HepG2 (cell line): Measurements from ENCODE around the gene PTH2. TPM values are rescaled to one million over a fixed set of nuclear protein-coding genes. Genes with fewer than 3 reads are reported as not detected.

ENCODE experiments used
- ATAC-seq: fragments of 200-7000 bp; cut with Tn5 transposase; 3 replicates; pipeline ENCODE4 v1.9.1; 2020; ENCODE audit warnings: mild to moderate bottlenecking, moderate library complexity
- BruUV-seq: library from RNA; stranded (reverse); fragments of 400-500 nt; replicated peaks from 2 replicates; lab custom pipeline; 2021; lab: Mats Ljungman, UMichigan
- CTCF ChIA-PET: fragments of 300-600 bp; formaldehyde crosslinking; extraction: SDS; loops from one replicate; lab custom pipeline; 2021; ENCODE audit warnings: low total read pairs, inconsistent platforms, low intra/inter-chr PET ratio; lab: Yijun Ruan, JAX
- POLR2A ChIA-PET: fragments of 350-600 bp; sonication (Branson Sonifier 250); formaldehyde crosslinking; loops from one replicate; lab custom pipeline; 2020; ENCODE audit warnings: antibody characterized with exemption, inconsistent platforms; lab: Yijun Ruan, JAX
- DNase-seq: peaks from one replicate; pipeline ENCODE4 v3.0.0-alpha.2; 2015; ENCODE audit warnings: low spot score
- FAIRE-seq: peaks from 3 replicates; lab custom pipeline; 2011; peaks lifted over from hg19 to GRCh38; lab: Jason Lieb, UNC
- H2AFZ ChIP-seq: one replicate; pipeline ENCODE4 v1.6.1; 2011; ENCODE audit warnings: low read length, inconsistent platforms
- H3K27ac ChIP-seq: fragments of 300-600 bp; 3 replicates; pipeline ENCODE4 v1.8.0; 2011; ENCODE audit warnings: mixed run types, mild to moderate bottlenecking, mixed read lengths, low read length, inconsistent platforms; ENCODE audit not compliant: insufficient read depth; ENCODE audit errors: extremely low read length
- H3K27me3 ChIP-seq, 2 experiments: fragments of 200-600 bp in 1 of 2; 2 replicates in 1 of 2; 3 replicates in 1 of 2; pipeline versions ENCODE4 v1.6.0 to v1.8.0; 2011; ENCODE audit warnings: low read length in 2 of 2, mild to moderate bottlenecking in 2 of 2, moderate library complexity in 2 of 2, inconsistent platforms in 1 of 2; ENCODE audit not compliant: insufficient read depth in 2 of 2, control insufficient read depth in 1 of 2
- H3K36me3 ChIP-seq, 2 experiments: fragments of 200-600 bp in 1 of 2; replicated peaks in 1 of 2; 2 replicates in 1 of 2; 3 replicates in 1 of 2; pipeline versions ENCODE4 v1.5.1 to v1.8.0; 2011; ENCODE audit warnings: low read length in 2 of 2, inconsistent platforms in 1 of 2; ENCODE audit not compliant: insufficient read depth in 2 of 2, control insufficient read depth in 1 of 2
- H3K4me1 ChIP-seq: 2 replicates; pipeline ENCODE4 v1.5.1; 2012; ENCODE audit warnings: low read length, inconsistent platforms; ENCODE audit not compliant: insufficient read depth
- H3K4me2 ChIP-seq: 2 replicates; pipeline ENCODE4 v1.6.0; 2011; ENCODE audit warnings: low read depth, low read length, inconsistent platforms
- H3K4me3 ChIP-seq, 3 experiments: fragments of 200-600 bp in 1 of 3; sonication (generic), shearing (Covaris generic) in 1 of 3; replicated peaks in 1 of 3; 2 replicates each; pipeline ENCODE4 v1.5.1; 2011 to 2016; ENCODE audit warnings: low read length in 3 of 3, inconsistent platforms in 2 of 3, low read depth in 2 of 3, mild to moderate bottlenecking in 2 of 3, control low read depth in 1 of 3, mixed read lengths in 1 of 3; ENCODE audit not compliant: insufficient read depth in 1 of 3
- H3K79me2 ChIP-seq: one replicate; pipeline ENCODE4 v1.6.1; 2011; ENCODE audit warnings: low read length, inconsistent platforms; ENCODE audit not compliant: insufficient read depth
- H3K9ac ChIP-seq: 2 replicates; pipeline ENCODE4 v1.6.0; 2011; ENCODE audit warnings: mild to moderate bottlenecking, low read depth, low read length, inconsistent platforms; ENCODE audit not compliant: insufficient read depth
- H3K9me3 ChIP-seq: 2 replicates; pipeline ENCODE4 v1.5.1; 2012; ENCODE audit warnings: mild to moderate bottlenecking, low read length
- H4K20me1 ChIP-seq: 2 replicates; pipeline ENCODE4 v1.6.0; 2011; ENCODE audit warnings: inconsistent platforms, mild to moderate bottlenecking, low read length, moderate library complexity; ENCODE audit not compliant: insufficient read depth
- ATF7-NPFF ChIP-seq: sonication (generic); formaldehyde crosslinking; IDR thresholded peaks from 2 replicates; pipeline ENCODE4 v1.8.1; 2023; ENCODE audit warnings: mild to moderate bottlenecking, low read depth, missing genetic modification reagents, moderate library complexity
- ATRX ChIP-seq: sonication (generic); formaldehyde crosslinking; IDR thresholded peaks from 2 replicates; pipeline ENCODE4 v1.4.0; 2020; ENCODE audit warnings: missing genetic modification reagents, borderline replicate concordance
- CEBPB ChIP-seq: IDR thresholded peaks from 2 replicates; pipeline ENCODE4 v1.6.1; 2011; ENCODE audit warnings: low read depth, low read length, improper control_type of control experiment, borderline replicate concordance
- CEBPG ChIP-seq: IDR thresholded peaks from 2 replicates; pipeline ENCODE4 v1.6.1; 2016
- GLI4 ChIP-seq: sonication (generic); formaldehyde crosslinking; IDR thresholded peaks from 2 replicates; pipeline ENCODE4 v1.5.1; 2020; ENCODE audit warnings: missing genetic modification reagents, mild to moderate bottlenecking, moderate library complexity, borderline replicate concordance
- IRF2 ChIP-seq: IDR thresholded peaks from 2 replicates; pipeline ENCODE4 v1.6.1; 2018; ENCODE audit warnings: missing genetic modification reagents, missing compliant biosample characterization
- KDM3A ChIP-seq: IDR thresholded peaks from 2 replicates; pipeline ENCODE4 v1.6.1; 2018; ENCODE audit warnings: low read depth, missing compliant biosample characterization
- TAF1 ChIP-seq: sonication (generic); formaldehyde crosslinking; IDR thresholded peaks from 2 replicates; pipeline ENCODE4 v1.4.0; 2020; ENCODE audit warnings: missing genetic modification reagents
- ZFP36L1 ChIP-seq: sonication (generic); formaldehyde crosslinking; IDR thresholded peaks from 2 replicates; pipeline ENCODE4 v1.8.0; 2022; ENCODE audit warnings: mild to moderate bottlenecking, missing genetic modification reagents, moderate library complexity
- ZNF331 ChIP-seq: sonication (generic); formaldehyde crosslinking; IDR thresholded peaks from 2 replicates; pipeline ENCODE4 v1.4.0; 2020; ENCODE audit warnings: missing genetic modification reagents
- ZNF414 ChIP-seq: sonication (generic); formaldehyde crosslinking; IDR thresholded peaks from 2 replicates; pipeline ENCODE4 v1.5.0; 2020; ENCODE audit warnings: missing genetic modification reagents
- ZNF547 ChIP-seq: sonication (generic); formaldehyde crosslinking; IDR thresholded peaks from 2 replicates; pipeline ENCODE4 v1.5.1; 2020; ENCODE audit warnings: mild to moderate bottlenecking, missing genetic modification reagents
- ZNF7 ChIP-seq: IDR thresholded peaks from 2 replicates; pipeline ENCODE4 v1.6.1; 2016; ENCODE audit warnings: missing biosample characterization, missing genetic modification reagents
- ZSCAN30 ChIP-seq: sonication (generic); formaldehyde crosslinking; IDR thresholded peaks from 2 replicates; pipeline ENCODE4 v1.5.0; 2020; ENCODE audit warnings: mild to moderate bottlenecking, missing genetic modification reagents
- WGBS: methylation state at CpG from one replicate; pipeline ENCODE4 v1.1.6; 2017; ENCODE audit warnings: low lambda C conversion rate; 5-methylcytosine and 5-hydroxymethylcytosine counted together
- in situ Hi-C: cut with HindIII; loops from 2 replicates; pipeline ENCODE4 v1.10.0; 2017; ENCODE audit warnings: low pct_unique_long_range_greater_than_20kb; ENCODE audit not compliant: extremely low pct_ligation_motif_present
- intact Hi-C: fragments of 100-400 bp; cut with micrococcal nuclease; formaldehyde crosslinking; loops from one replicate; pipeline ENCODE4 v1.10.0; 2022; ENCODE audit not compliant: unreplicated experiment
- polyA plus RNA-seq, 8 experiments: library from polyadenylated mRNA; depleted of rRNA in 3 of 8; stranded (reverse) in 7 of 8; unstranded in 1 of 8; fragments of >200 nt; fragmentation: Illumina TruSeq in 4 of 8; extraction: Trizol in 4 of 8; gene quantifications; 2 replicates each; pipeline versions ENCODE4 v1.2.1 to v1.2.3, GENCODE V29; 2011 to 2016; ENCODE audit warnings: low read depth in 4 of 8, missing spikeins in 1 of 8, mixed read lengths in 1 of 8; ENCODE audit not compliant: insufficient read depth in 1 of 8
- total RNA-seq, 5 experiments: library from RNA; depleted of rRNA; stranded (reverse); fragments of >200 nt; fragmentation: Illumina TruSeq; extraction: Trizol; gene quantifications; 2 replicates each; pipeline ENCODE4 v1.2.3, GENCODE V29; 2016; ENCODE audit warnings: low read depth in 1 of 5
- TF ChIP-seq, protein P1 (sequence below): sonication (generic); formaldehyde crosslinking; IDR thresholded peaks from 2 replicates; pipeline ENCODE4 v1.5.0; 2020; ENCODE audit warnings: mild to moderate bottlenecking, missing genetic modification reagents

The PTH2 gene
- total and polyA plus RNA-seq, 2 of the 13 experiments (the other 11 are each of a cell fraction or from before 2014, with no cell fraction given), result not detected

DNA sequence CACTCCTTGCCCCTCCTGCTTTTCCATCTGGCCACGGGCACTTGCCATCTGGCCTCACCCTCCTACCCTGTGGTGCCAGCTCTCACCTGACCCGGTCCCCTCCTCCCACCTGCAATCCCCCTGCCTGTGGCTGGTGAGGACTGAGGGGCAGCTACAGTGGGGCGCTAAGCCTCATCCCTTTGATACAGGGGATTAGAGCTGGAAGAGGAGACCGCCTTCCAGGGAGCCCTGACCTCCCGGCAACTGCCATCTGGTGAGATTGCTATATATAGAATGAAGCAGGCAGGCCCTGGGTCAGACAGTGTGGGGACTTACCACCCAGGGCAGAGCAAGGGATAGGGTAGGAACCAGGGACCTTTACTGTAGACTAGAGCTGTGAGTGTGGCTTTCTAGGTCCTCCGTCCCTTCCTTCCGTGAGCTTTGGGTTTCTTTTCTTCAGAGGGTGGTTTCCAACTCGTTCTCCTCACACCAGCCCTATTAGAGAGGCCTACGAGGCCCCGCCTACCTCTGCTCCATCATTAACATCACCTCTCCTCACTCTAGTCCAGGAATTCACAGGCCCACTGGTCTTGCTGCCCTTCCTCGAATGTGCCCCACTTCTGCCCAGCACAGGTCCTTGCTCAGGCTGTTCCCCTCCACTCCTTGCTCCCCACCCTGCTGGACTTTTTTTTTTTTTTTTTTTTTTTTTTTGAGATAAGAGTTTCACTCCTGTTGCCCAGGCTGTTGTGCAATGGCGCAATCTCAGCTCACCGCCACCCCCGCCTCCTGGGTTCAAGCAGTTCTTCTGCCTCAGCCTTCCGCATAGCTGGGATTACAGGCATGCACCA lies 27.4 kb downstream of the PTH2 start:
- Histone ChIP-seq H3K79me2 (no peaks in the 10 kb centered on the region), H3K4me2 (no peak overlapping the region), H3K4me3 (no peak overlapping the region), H2AFZ (no peak overlapping the region), H3K27me3 (peaks cover 4 to 52% of the 10 kb centered on the region in 2 experiments; a peak in 4 of 5 replicates), H4K20me1 (no peaks in the 10 kb centered on the region), H3K4me1 (0 out of 2 replicates have a peak, but pooled peaks cover 13% of the 10 kb centered on the region), H3K36me3 (no peaks in the 10 kb centered on the region), H3K9ac (no peak overlapping the region), H3K9me3 (no peaks in the 10 kb centered on the region), H3K27ac (no peak overlapping the region)
- 29% methylated on average over 15 of the region's 15 CpGs for WGBS
- FAIRE-seq, result no peak
- intact Hi-C loops, result no loop called here
- POLR2A ChIA-PET, result no interaction called here
- CTCF ChIA-PET, result no interaction called here
- no peak for TF ChIP-seq ZNF414 (CRISPR knock-in tag)
- TF ChIP-seq ATRX (CRISPR knock-in tag), result no peak
- TF ChIP-seq ZNF331, result no peak
- TF ChIP-seq ATF7-NPFF, result no peak
- no peak for TF ChIP-seq TAF1 (CRISPR knock-in tag)
- no peak for TF ChIP-seq ZNF547 (CRISPR knock-in tag)
- no peak for TF ChIP-seq ZSCAN30
- no peak for TF ChIP-seq ZFP36L1 (CRISPR knock-in tag)
- TF ChIP-seq, protein P1, sequence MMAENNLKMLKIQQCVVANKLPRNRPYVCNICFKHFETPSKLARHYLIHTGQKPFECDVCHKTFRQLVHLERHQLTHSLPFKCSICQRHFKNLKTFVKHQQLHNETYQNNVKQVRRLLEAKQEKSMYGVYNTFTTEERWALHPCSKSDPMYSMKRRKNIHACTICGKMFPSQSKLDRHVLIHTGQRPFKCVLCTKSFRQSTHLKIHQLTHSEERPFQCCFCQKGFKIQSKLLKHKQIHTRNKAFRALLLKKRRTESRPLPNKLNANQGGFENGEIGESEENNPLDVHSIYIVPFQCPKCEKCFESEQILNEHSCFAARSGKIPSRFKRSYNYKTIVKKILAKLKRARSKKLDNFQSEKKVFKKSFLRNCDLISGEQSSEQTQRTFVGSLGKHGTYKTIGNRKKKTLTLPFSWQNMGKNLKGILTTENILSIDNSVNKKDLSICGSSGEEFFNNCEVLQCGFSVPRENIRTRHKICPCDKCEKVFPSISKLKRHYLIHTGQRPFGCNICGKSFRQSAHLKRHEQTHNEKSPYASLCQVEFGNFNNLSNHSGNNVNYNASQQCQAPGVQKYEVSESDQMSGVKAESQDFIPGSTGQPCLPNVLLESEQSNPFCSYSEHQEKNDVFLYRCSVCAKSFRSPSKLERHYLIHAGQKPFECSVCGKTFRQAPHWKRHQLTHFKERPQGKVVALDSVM, result no peak
- TF ChIP-seq IRF2 (CRISPR knock-in tag), result no peak
- TF ChIP-seq CEBPB, result peak; percentile 11; the same call in 1 of the 2 replicates
- TF ChIP-seq ZNF7, result no peak
- 0 out of 2 replicates have a peak, but pooled peaks have one; percentile 11 for TF ChIP-seq CEBPG (CRISPR knock-in tag)
- no peak for TF ChIP-seq GLI4 (CRISPR knock-in tag)
- TF ChIP-seq KDM3A (CRISPR knock-in tag), result no peak
- no peak for DNase-seq
- ATAC-seq, result no peak
- BruUV-seq, result no TSS peak
- in situ Hi-C loops, result no loop called here
